Activated CD8-positive, alpha-beta T cell treated with anti-CD3 and anti-CD28 coated beads, Interleukin-2, amount 10 ng/mL, durations not matched to agents 7 days and 5 days (primary cell): ENCODE measurements around the gene SIGLEC8. TPM values are rescaled to one million over a fixed set of nuclear protein-coding genes. Genes with fewer than 3 reads are reported as not detected.
"Not testable (repeated sequence)": the region's sequence is repeated elsewhere in the genome, so short reads cannot be mapped to it uniquely, and the experiment has no call there.

ENCODE experiments used
- ATAC-seq: fragments of 150-1000 bp; cut with Tn5 transposase; one replicate; pipeline ENCODE4 v1.10.0; 2021; ENCODE audit warnings: moderate library complexity
- CTCF ChIA-PET: fragments of 350-600 bp; sonication (Branson Sonifier 250); formaldehyde crosslinking; loops from one replicate; lab custom pipeline; 2021; ENCODE audit warnings: antibody characterized with exemption; lab: Charles Lee
- POLR2A ChIA-PET: fragments of 350-600 bp; sonication (Branson Sonifier 250); formaldehyde crosslinking; loops from one replicate; lab custom pipeline; 2021; ENCODE audit warnings: antibody characterized with exemption; lab: Charles Lee
- DNase-seq: peaks from one replicate; pipeline ENCODE4 v3.0.0-alpha.2; 2020
- H3K27ac Mint-ChIP-seq: one replicate; pipeline ENCODE4 v1.8.0; 2021; ENCODE audit warnings: mild to moderate bottlenecking, mixed read lengths
- H3K27me3 Mint-ChIP-seq: one replicate; pipeline ENCODE4 v1.8.0; 2021; ENCODE audit warnings: low read depth, mixed read lengths
- H3K36me3 Mint-ChIP-seq: one replicate; pipeline ENCODE4 v1.8.0; 2021; ENCODE audit warnings: low read depth, mixed read lengths
- H3K4me1 Mint-ChIP-seq: one replicate; pipeline ENCODE4 v1.8.0; 2021; ENCODE audit warnings: low read depth, mixed read lengths
- H3K4me3 Mint-ChIP-seq: one replicate; pipeline ENCODE4 v1.8.0; 2021; ENCODE audit warnings: mild to moderate bottlenecking, mixed read lengths
- H3K9me3 Mint-ChIP-seq: one replicate; pipeline ENCODE4 v1.8.0; 2022; ENCODE audit warnings: mixed read lengths; ENCODE audit not compliant: insufficient read depth
- total RNA-seq, 2 experiments: library from RNA; stranded (reverse); gene quantifications; one replicate each; pipeline ENCODE4 v1.2.3, GENCODE V29; 2021

The SIGLEC8 gene
- total RNA-seq, 2 experiments from 2014 or later, result not detected

GRCh38 chr19:51461723-51462161 is 3.5 kb upstream of the SIGLEC8 start:
- H3K27me3 Mint-ChIP-seq, result peaks cover 41% of the 10 kb centered on the region
- DNase-seq (no peak), ATAC-seq (no peak)
- no peak overlapping the region for H3K4me3 Mint-ChIP-seq
- H3K4me1 Mint-ChIP-seq, result peaks cover 16% of the 10 kb centered on the region
- H3K36me3 Mint-ChIP-seq, result peaks cover 2% of the 10 kb centered on the region
- no peaks in the 10 kb centered on the region for H3K9me3 Mint-ChIP-seq
- ChIA-PET POLR2A (no interaction called here), CTCF (interaction anchor here (1.0 to 2.1 kb wide), 2 partner anchors 11 to 195 kb away, joined by 4 to 5 read pairs; no protein-coding TSS in a partner anchor)
- no peak overlapping the region for H3K27ac Mint-ChIP-seq

- ChIA-PET POLR2A (no interaction called here), CTCF (interaction anchor here (2.1 kb wide), 1 partner anchor 197 kb away, joined by 4 read pairs; no protein-coding TSS in a partner anchor)
- Mint-ChIP-seq H3K27ac (no peak overlapping the region), H3K4me1 (peaks cover 16% of the 10 kb centered on the region), H3K36me3 (peaks cover 2% of the 10 kb centered on the region), H3K27me3 (peaks cover 30% of the 10 kb centered on the region), H3K9me3 (no peaks in the 10 kb centered on the region), H3K4me3 (no peak overlapping the region)
- DNase-seq (no peak), ATAC-seq (no peak)
Measured at GRCh38 chr19:51460164-51460992, 2.1 kb upstream of the SIGLEC8 start.

- H3K4me1 Mint-ChIP-seq, result peaks cover 12% of the 10 kb centered on the region
- no peak overlapping the region for H3K4me3 Mint-ChIP-seq
- ATAC-seq, result no peak
- CTCF ChIA-PET, result no interaction called here
- POLR2A ChIA-PET, result no interaction called here
- peaks cover 21% of the 10 kb centered on the region for H3K27me3 Mint-ChIP-seq
- H3K9me3 Mint-ChIP-seq, result no peaks in the 10 kb centered on the region
- no peak overlapping the region for H3K27ac Mint-ChIP-seq
- no peaks in the 10 kb centered on the region for H3K36me3 Mint-ChIP-seq
- DNase-seq, result no peak
Measured at GRCh38 chr19:51458899-51459505, 748 bp upstream of the SIGLEC8 start.

GRCh38 chr19:51457351-51458013 is 772 bp downstream of the SIGLEC8 start:
- Mint-ChIP-seq H3K9me3 (no peaks in the 10 kb centered on the region), H3K27me3 (peaks cover 12% of the 10 kb centered on the region), H3K27ac (no peak overlapping the region), H3K36me3 (peaks cover 1% of the 10 kb centered on the region), H3K4me3 (no peak overlapping the region), H3K4me1 (peaks cover 3% of the 10 kb centered on the region)
- ChIA-PET POLR2A (no interaction called here), CTCF (no interaction called here)
- no peak for DNase-seq
- ATAC-seq, result no peak

- Mint-ChIP-seq H3K27me3 (peaks cover 10% of the 10 kb centered on the region), H3K27ac (no peak overlapping the region), H3K4me1 (peaks cover 2% of the 10 kb centered on the region), H3K4me3 (no peak overlapping the region), H3K9me3 (no peaks in the 10 kb centered on the region), H3K36me3 (peaks cover 1% of the 10 kb centered on the region)
- DNase-seq (no peak), ATAC-seq (no peak)
- ChIA-PET POLR2A (no interaction called here), CTCF (no interaction called here)
Measured at GRCh38 chr19:51456541-51457290, 1.5 kb downstream of the SIGLEC8 start.

GRCh38 chr19:51450730-51451307 is 7.4 kb downstream of the SIGLEC8 start:
- peaks cover 4% of the 10 kb centered on the region for H3K36me3 Mint-ChIP-seq
- CTCF ChIA-PET, result no interaction called here
- peaks cover 6% of the 10 kb centered on the region for H3K9me3 Mint-ChIP-seq
- no peak overlapping the region for H3K27ac Mint-ChIP-seq
- POLR2A ChIA-PET, result no interaction called here
- peaks cover 25% of the 10 kb centered on the region for H3K4me1 Mint-ChIP-seq
- H3K27me3 Mint-ChIP-seq, result peaks cover 7% of the 10 kb centered on the region
- H3K4me3 Mint-ChIP-seq, result no peak overlapping the region
- DNase-seq (no peak), ATAC-seq (no peak)

GRCh38 chr19:51448411-51449016 is 9.7 kb downstream of the SIGLEC8 start:
- Mint-ChIP-seq H3K9me3 (peaks cover 6% of the 10 kb centered on the region), H3K4me3 (peak overlapping the region; percentile 41), H3K27me3 (peaks cover 22% of the 10 kb centered on the region), H3K4me1 (peaks cover 25% of the 10 kb centered on the region), H3K36me3 (peaks cover 3% of the 10 kb centered on the region), H3K27ac (peak overlapping the region; percentile 40)
- ChIA-PET CTCF (interaction anchor here (1.1 to 1.6 kb wide), 4 partner anchors 9 to 50 kb away, joined by 3 to 6 read pairs (median 4); no protein-coding TSS in a partner anchor), POLR2A (interaction anchor here (0.7 to 0.9 kb wide), 2 partner anchors 33 to 77 kb away, joined by 3 to 4 read pairs; no protein-coding TSS in a partner anchor)
- DNase-seq, result peak; percentile 44
- ATAC-seq, result peak; percentile 61

- peak overlapping the region; percentile 41 for H3K4me3 Mint-ChIP-seq
- peak overlapping the region; percentile 40 for H3K27ac Mint-ChIP-seq
- H3K4me1 Mint-ChIP-seq, result peaks cover 27% of the 10 kb centered on the region
- peaks cover 3% of the 10 kb centered on the region for H3K36me3 Mint-ChIP-seq
- CTCF ChIA-PET, result interaction anchor here (1.1 to 1.6 kb wide), 5 partner anchors 9 to 49 kb away, joined by 3 to 6 read pairs (median 4); no protein-coding TSS in a partner anchor
- peaks cover 6% of the 10 kb centered on the region for H3K9me3 Mint-ChIP-seq
- POLR2A ChIA-PET, result interaction anchor here (0.9 kb wide), 1 partner anchor 76 kb away, joined by 3 read pairs; no protein-coding TSS in a partner anchor
- no peak for DNase-seq
- peak; percentile 23 for ATAC-seq
- H3K27me3 Mint-ChIP-seq, result peaks cover 26% of the 10 kb centered on the region
Measured at GRCh38 chr19:51448011-51448410, 10.2 kb downstream of the SIGLEC8 start.

- POLR2A ChIA-PET, result interaction anchor here (0.9 kb wide), 1 partner anchor 76 kb away, joined by 3 read pairs; no protein-coding TSS in a partner anchor
- not testable (repeated sequence) for H3K36me3 Mint-ChIP-seq, H3K4me3 Mint-ChIP-seq, ATAC-seq, H3K9me3 Mint-ChIP-seq, DNase-seq, H3K27ac Mint-ChIP-seq
- CTCF ChIA-PET, result interaction anchor here (1.1 to 1.6 kb wide), 4 partner anchors 8 to 49 kb away, joined by 3 to 6 read pairs (median 4); no protein-coding TSS in a partner anchor
- peaks cover 30% of the 10 kb centered on the region for H3K4me1 Mint-ChIP-seq
- H3K27me3 Mint-ChIP-seq, result peaks cover 28% of the 10 kb centered on the region
Measured at GRCh38 chr19:51447510-51447909, 10.7 kb downstream of the SIGLEC8 start.
